DND-41 (cell line): ENCODE results near the gene TCF4.

Experiments used
- ATAC-seq: fragments of 200-7000 bp; cut with Tn5 transposase; 3 replicates; pipeline ENCODE4 v1.9.1; 2021; ENCODE audit warnings: low read depth; ENCODE audit not compliant: insufficient read depth
- DNase-seq: peaks from one replicate; pipeline ENCODE4 v3.0.0-alpha.2; 2020
- H2AFZ ChIP-seq: 2 replicates; pipeline ENCODE4 v1.6.0; 2012; ENCODE audit warnings: low read depth, low read length
- H3K27ac ChIP-seq: 2 replicates; pipeline ENCODE4 v1.5.1; 2012; ENCODE audit warnings: low read length, inconsistent platforms
- H3K27me3 ChIP-seq: fragments of 200-600 bp; sonication (generic); 2 replicates; pipeline ENCODE4 v1.6.0; 2012; ENCODE audit warnings: low read length, mild to moderate bottlenecking, inconsistent platforms; ENCODE audit not compliant: insufficient read depth, poor library complexity
- H3K36me3 ChIP-seq: 2 replicates; pipeline ENCODE4 v1.5.1; 2012; ENCODE audit warnings: low read length, inconsistent platforms; ENCODE audit not compliant: insufficient read depth
- H3K4me1 ChIP-seq: 2 replicates; pipeline ENCODE4 v1.5.1; 2012; ENCODE audit warnings: mild to moderate bottlenecking, low read length; ENCODE audit not compliant: insufficient read depth
- H3K4me2 ChIP-seq: 2 replicates; pipeline ENCODE4 v1.6.0; 2012; ENCODE audit warnings: mild to moderate bottlenecking, moderate library complexity, low read length, inconsistent platforms; ENCODE audit not compliant: insufficient read depth
- H3K4me3 ChIP-seq, 2 experiments: fragments of 200-600 bp in 1 of 2; shearing (Covaris generic) in 1 of 2; 2 replicates each; pipeline ENCODE4 v1.5.1; 2012 to 2016; ENCODE audit warnings: inconsistent platforms in 2 of 2, low read length in 2 of 2, mild to moderate bottlenecking in 2 of 2, low read depth in 1 of 2, moderate library complexity in 1 of 2
- H3K79me2 ChIP-seq: 2 replicates; pipeline ENCODE4 v1.6.0; 2012; ENCODE audit warnings: low read length, inconsistent platforms; ENCODE audit not compliant: insufficient read depth
- H3K9ac ChIP-seq: 2 replicates; pipeline ENCODE4 v1.6.0; 2012; ENCODE audit warnings: low read depth, mild to moderate bottlenecking, inconsistent platforms, low read length, moderate library complexity
- H3K9me3 ChIP-seq: 2 replicates; pipeline ENCODE4 v1.5.1; 2012; ENCODE audit warnings: low read length, moderate library complexity, mild to moderate bottlenecking, inconsistent platforms; ENCODE audit not compliant: insufficient read depth, severe bottlenecking
- H4K20me1 ChIP-seq: 2 replicates; pipeline ENCODE4 v1.6.0; 2012; ENCODE audit warnings: low read length; ENCODE audit not compliant: insufficient read depth
- EZH2 ChIP-seq: IDR thresholded peaks from 3 replicates; pipeline ENCODE4 v1.6.1; 2012; ENCODE audit warnings: borderline replicate concordance, low read depth, mild to moderate bottlenecking, moderate library complexity, low read length, inconsistent platforms; ENCODE audit not compliant: severe bottlenecking
- TF ChIP-seq, protein P1 (sequence below): IDR thresholded peaks from 2 replicates; pipeline ENCODE4 v1.5.1; 2012; ENCODE audit warnings: borderline replicate concordance, low read length, moderate library complexity, mild to moderate bottlenecking; ENCODE audit not compliant: poor library complexity, severe bottlenecking; ENCODE audit errors: extremely low read depth

Gene TCF4

DNA sequence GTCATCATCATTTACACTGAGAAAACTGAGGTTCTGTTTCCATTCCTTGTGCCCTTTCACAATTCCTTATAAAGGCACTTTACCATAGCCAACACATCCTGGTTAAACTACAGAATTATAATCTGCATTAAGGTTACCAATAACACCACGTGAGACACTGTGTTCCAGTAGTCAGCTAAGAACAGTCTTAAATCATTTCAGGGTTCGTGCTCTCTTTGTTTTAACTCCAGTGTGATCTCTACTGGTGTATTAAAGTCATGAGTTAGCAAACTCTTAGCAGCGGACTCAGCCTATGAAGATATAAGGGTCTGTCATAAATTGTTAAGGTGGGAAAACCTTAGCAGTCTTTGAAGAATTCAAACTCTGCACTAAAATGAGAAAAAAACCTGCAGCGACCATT, 53.0 kb downstream of the TCF4 start:
- no peaks in the 10 kb centered on the region for H3K79me2 ChIP-seq
- TF ChIP-seq, protein P1, sequence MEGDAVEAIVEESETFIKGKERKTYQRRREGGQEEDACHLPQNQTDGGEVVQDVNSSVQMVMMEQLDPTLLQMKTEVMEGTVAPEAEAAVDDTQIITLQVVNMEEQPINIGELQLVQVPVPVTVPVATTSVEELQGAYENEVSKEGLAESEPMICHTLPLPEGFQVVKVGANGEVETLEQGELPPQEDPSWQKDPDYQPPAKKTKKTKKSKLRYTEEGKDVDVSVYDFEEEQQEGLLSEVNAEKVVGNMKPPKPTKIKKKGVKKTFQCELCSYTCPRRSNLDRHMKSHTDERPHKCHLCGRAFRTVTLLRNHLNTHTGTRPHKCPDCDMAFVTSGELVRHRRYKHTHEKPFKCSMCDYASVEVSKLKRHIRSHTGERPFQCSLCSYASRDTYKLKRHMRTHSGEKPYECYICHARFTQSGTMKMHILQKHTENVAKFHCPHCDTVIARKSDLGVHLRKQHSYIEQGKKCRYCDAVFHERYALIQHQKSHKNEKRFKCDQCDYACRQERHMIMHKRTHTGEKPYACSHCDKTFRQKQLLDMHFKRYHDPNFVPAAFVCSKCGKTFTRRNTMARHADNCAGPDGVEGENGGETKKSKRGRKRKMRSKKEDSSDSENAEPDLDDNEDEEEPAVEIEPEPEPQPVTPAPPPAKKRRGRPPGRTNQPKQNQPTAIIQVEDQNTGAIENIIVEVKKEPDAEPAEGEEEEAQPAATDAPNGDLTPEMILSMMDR, result no peak
- no peak for TF ChIP-seq EZH2
- H3K27me3 ChIP-seq, result no peaks in the 10 kb centered on the region

DNA sequence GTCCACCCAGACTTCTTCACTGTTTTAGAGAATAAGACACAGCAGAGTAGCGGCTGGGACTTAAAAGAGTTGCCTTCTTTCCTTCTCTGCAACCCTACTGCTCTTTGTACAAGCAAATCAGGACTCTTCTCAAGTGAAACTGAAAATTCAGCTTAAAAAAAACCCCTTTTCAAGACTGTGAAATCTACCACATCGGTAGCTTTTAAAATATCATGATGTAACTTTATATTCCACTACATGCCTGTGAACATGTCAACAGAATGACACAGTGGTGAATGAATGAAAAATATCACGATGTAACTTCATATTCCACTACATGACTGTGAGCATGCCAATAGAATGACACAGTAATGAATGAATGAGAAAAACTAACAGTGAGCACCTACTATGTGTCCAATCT, 53.4 kb downstream of the TCF4 start:
- ATAC-seq, result peak; percentile 31; the same call in 2 of the 3 replicates
- Histone ChIP-seq H3K9me3 (no peaks in the 10 kb centered on the region), H3K36me3 (no peaks in the 10 kb centered on the region), H4K20me1 (no peaks in the 10 kb centered on the region; the same call in 1 of the 2 replicates), H3K4me3 (no peak overlapping the region), H3K4me2 (no peak overlapping the region), H3K27ac (no peak overlapping the region), H3K27me3 (no peaks in the 10 kb centered on the region), H3K9ac (no peak overlapping the region), H2AFZ (no peak overlapping the region), H3K79me2 (no peaks in the 10 kb centered on the region), H3K4me1 (no peaks in the 10 kb centered on the region)
- DNase-seq, result no peak
- TF ChIP-seq, protein P1, result no peak
- TF ChIP-seq EZH2, result no peak

More for the DNA sequence above, 53.0 kb downstream of the TCF4 start:
- Histone ChIP-seq H3K36me3 (no peaks in the 10 kb centered on the region), H3K9ac (no peak overlapping the region), H3K4me1 (no peaks in the 10 kb centered on the region), H3K4me3 (no peak overlapping the region), H3K27ac (no peak overlapping the region), H4K20me1 (no peaks in the 10 kb centered on the region; the same call in 1 of the 2 replicates), H3K4me2 (no peak overlapping the region), H3K9me3 (no peaks in the 10 kb centered on the region), H2AFZ (no peak overlapping the region)
- ATAC-seq (no peak), DNase-seq (no peak)

DNA sequence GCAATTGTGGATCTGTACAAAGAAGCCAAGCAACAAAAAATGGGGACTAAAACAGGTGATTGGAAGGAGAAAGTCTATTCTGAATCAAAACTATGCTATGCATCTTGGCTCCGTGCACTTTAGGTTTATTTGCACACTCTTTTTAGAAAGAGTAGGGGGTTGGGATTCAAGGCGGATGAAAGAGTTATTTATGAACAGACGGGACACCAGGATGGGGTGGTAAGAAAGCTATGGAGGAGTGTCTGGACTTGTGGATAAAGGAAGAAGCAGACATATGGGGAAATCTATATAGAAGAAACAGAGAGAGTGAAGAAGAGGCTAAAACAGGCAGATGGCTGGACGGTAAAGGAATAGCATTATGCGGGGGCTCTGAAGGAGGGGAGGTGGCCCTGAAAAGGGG, 57.8 kb downstream of the TCF4 start:
- Histone ChIP-seq H3K4me1 (no peaks in the 10 kb centered on the region), H3K9ac (no peak overlapping the region), H3K79me2 (no peaks in the 10 kb centered on the region), H4K20me1 (no peaks in the 10 kb centered on the region; the same call in 1 of the 2 replicates), H3K36me3 (no peaks in the 10 kb centered on the region), H3K9me3 (no peaks in the 10 kb centered on the region), H3K27ac (no peak overlapping the region), H2AFZ (no peak overlapping the region), H3K4me3 (no peak overlapping the region), H3K27me3 (no peaks in the 10 kb centered on the region), H3K4me2 (no peak overlapping the region)
- no peak for TF ChIP-seq EZH2
- TF ChIP-seq, protein P1, result no peak
- ATAC-seq (no peak), DNase-seq (no peak)

DNA sequence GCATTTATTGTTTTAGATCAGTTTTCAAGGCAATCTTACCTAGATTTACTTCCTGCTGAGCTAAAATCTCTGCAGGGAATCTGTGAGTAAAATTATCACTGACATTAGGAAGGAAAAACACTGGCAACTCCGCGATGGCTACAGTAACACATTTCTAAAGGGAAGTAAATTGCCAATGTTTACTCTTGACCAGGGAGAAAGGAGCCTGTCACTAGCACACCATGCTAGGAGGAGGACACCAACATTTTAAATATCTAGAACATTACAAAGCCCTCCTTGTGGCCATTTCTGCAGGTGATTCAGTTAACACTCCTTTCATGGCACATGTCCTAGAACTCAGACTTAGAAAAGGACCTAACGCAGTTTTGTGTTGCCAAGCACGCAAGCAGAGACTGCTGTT, 58.4 kb downstream of the TCF4 start:
- no peaks in the 10 kb centered on the region for H3K4me1 ChIP-seq
- DNase-seq, result no peak
- H3K27me3 ChIP-seq, result no peaks in the 10 kb centered on the region
- H3K4me2 ChIP-seq, result no peak overlapping the region
- no peaks in the 10 kb centered on the region; the same call in 1 of the 2 replicates for H4K20me1 ChIP-seq
- H3K27ac ChIP-seq, result no peak overlapping the region
- no peak overlapping the region for H3K4me3 ChIP-seq
- ATAC-seq, result no peak
- H3K9me3 ChIP-seq, result no peaks in the 10 kb centered on the region
- TF ChIP-seq EZH2, result no peak
- TF ChIP-seq, protein P1, result no peak
- H2AFZ ChIP-seq, result no peak overlapping the region
- H3K79me2 ChIP-seq, result no peaks in the 10 kb centered on the region
- H3K9ac ChIP-seq, result no peak overlapping the region
- no peaks in the 10 kb centered on the region for H3K36me3 ChIP-seq
